IMR-90 (cell line): Measurements from ENCODE around the gene TRPV4. TPM values are rescaled to one million over a fixed set of nuclear protein-coding genes. Genes with fewer than 3 reads are reported as not detected.

Source experiments
- ATAC-seq: fragments of 200-7000 bp; cut with Tn5 transposase; 2 replicates; pipeline ENCODE4 v1.9.1; 2020; ENCODE audit warnings: low read depth, mild to moderate bottlenecking, moderate library complexity
- BruUV-seq: library from RNA; stranded (reverse); fragments of 400-500 nt; replicated peaks from 2 replicates; lab custom pipeline; 2021; lab: Mats Ljungman, UMichigan
- CTCF ChIA-PET: fragments of 300-600 bp; formaldehyde crosslinking; extraction: SDS; loops from one replicate; lab custom pipeline; 2021; ENCODE audit warnings: antibody characterized with exemption; lab: Yijun Ruan, JAX
- POLR2A ChIA-PET: fragments of 300-600 bp; sonication (Branson Sonifier 250); formaldehyde crosslinking; loops from one replicate; lab custom pipeline; 2022; ENCODE audit warnings: antibody characterized with exemption; ENCODE audit not compliant: unreplicated experiment; lab: Charles Lee
- DNase-seq: peaks from one replicate; pipeline ENCODE4 v3.0.0; 2013
- H2AFZ ChIP-seq: replicated peaks from 2 replicates; pipeline ENCODE3; 2013; ENCODE audit warnings: low read length, mild to moderate bottlenecking; ENCODE audit not compliant: poor library complexity
- H2AK5ac ChIP-seq: 2 replicates; pipeline ENCODE4 v1.6.1; 2013; ENCODE audit warnings: low read depth, low read length, inconsistent platforms
- H2AK9ac ChIP-seq: replicated peaks from 2 replicates; pipeline ENCODE3; 2013; ENCODE audit warnings: mild to moderate bottlenecking, low read depth, low read length, moderate library complexity; ENCODE audit not compliant: poor library complexity
- H2BK120ac ChIP-seq: 2 replicates; pipeline ENCODE4 v1.6.1; 2013; ENCODE audit warnings: low read depth, low read length, inconsistent platforms
- H2BK15ac ChIP-seq: 3 replicates; pipeline ENCODE4 v1.6.1; 2013; ENCODE audit warnings: low read depth, low read length, inconsistent platforms
- H2BK20ac ChIP-seq: 2 replicates; pipeline ENCODE4 v1.6.1; 2013; ENCODE audit warnings: low read depth, mild to moderate bottlenecking, inconsistent platforms, low read length, moderate library complexity
- H2BK5ac ChIP-seq: 2 replicates; pipeline ENCODE4 v1.6.1; 2013; ENCODE audit warnings: mild to moderate bottlenecking, low read depth, low read length, inconsistent platforms; ENCODE audit not compliant: poor library complexity, severe bottlenecking
- H3K14ac ChIP-seq: replicated peaks from 2 replicates; pipeline ENCODE4 v1.6.1; 2013; ENCODE audit warnings: low read depth, low read length, inconsistent platforms
- H3K18ac ChIP-seq: 2 replicates; pipeline ENCODE4 v1.6.1; 2013; ENCODE audit warnings: low read depth, low read length, control low read depth
- H3K23ac ChIP-seq: 2 replicates; pipeline ENCODE4 v1.6.1; 2013; ENCODE audit warnings: low read depth, low read length, inconsistent platforms
- H3K27ac ChIP-seq: 2 replicates; pipeline ENCODE4 v1.5.1; 2013; ENCODE audit warnings: mild to moderate bottlenecking, control low read depth, low read length; ENCODE audit not compliant: insufficient read depth
- H3K27me3 ChIP-seq: 2 replicates; pipeline ENCODE4 v1.6.1; 2013; ENCODE audit warnings: low read length; ENCODE audit not compliant: control insufficient read depth, insufficient read depth
- H3K36me3 ChIP-seq: 2 replicates; pipeline ENCODE4 v1.6.1; 2013; ENCODE audit warnings: low read length, mixed read lengths; ENCODE audit not compliant: control insufficient read depth, insufficient read depth
- H3K4ac ChIP-seq: 2 replicates; pipeline ENCODE4 v1.6.1; 2013; ENCODE audit warnings: low read depth, low read length, inconsistent platforms
- H3K4me1 ChIP-seq: 2 replicates; pipeline ENCODE4 v1.6.1; 2013; ENCODE audit warnings: low read length, mixed read lengths; ENCODE audit not compliant: control insufficient read depth, insufficient read depth
- H3K4me2 ChIP-seq: 2 replicates; pipeline ENCODE4 v1.6.1; 2013; ENCODE audit warnings: low read depth, mild to moderate bottlenecking, control low read depth, low read length, moderate library complexity
- H3K4me3 ChIP-seq: 2 replicates; pipeline ENCODE4 v1.5.1; 2013; ENCODE audit warnings: low read depth, mild to moderate bottlenecking, control low read depth, low read length, moderate library complexity; ENCODE audit not compliant: insufficient read depth
- H3K56ac ChIP-seq: 2 replicates; pipeline ENCODE4 v1.6.1; 2013; ENCODE audit warnings: low read length, inconsistent platforms; ENCODE audit not compliant: insufficient read depth; ENCODE audit errors: extremely low read depth
- H3K79me1 ChIP-seq, 2 experiments: 2 replicates each; pipeline ENCODE4 v1.6.1; 2013; ENCODE audit warnings: low read length in 2 of 2, inconsistent platforms in 1 of 2, low read depth in 1 of 2
- H3K9ac ChIP-seq: 2 replicates; pipeline ENCODE4 v1.6.1; 2013; ENCODE audit warnings: low read depth, low read length, control low read depth
- H3K9me1 ChIP-seq: 2 replicates; pipeline ENCODE4 v1.6.1; 2013; ENCODE audit warnings: low read length, inconsistent platforms; ENCODE audit not compliant: insufficient read depth
- H3K9me3 ChIP-seq: 2 replicates; pipeline ENCODE4 v1.6.1; 2013; ENCODE audit warnings: low read length; ENCODE audit not compliant: control insufficient read depth, insufficient read depth
- H4K20me1 ChIP-seq: 2 replicates; pipeline ENCODE4 v1.6.1; 2013; ENCODE audit warnings: low read length, inconsistent platforms; ENCODE audit not compliant: insufficient read depth
- H4K5ac ChIP-seq: 2 replicates; pipeline ENCODE4 v1.6.1; 2013; ENCODE audit warnings: mild to moderate bottlenecking, low read depth, low read length, control low read depth
- H4K8ac ChIP-seq, 2 experiments: 2 replicates each; pipeline ENCODE4 v1.6.1; 2013; ENCODE audit warnings: low read depth in 2 of 2, low read length in 2 of 2, control low read depth in 1 of 2, inconsistent platforms in 1 of 2
- H4K91ac ChIP-seq: 2 replicates; pipeline ENCODE4 v1.6.1; 2013; ENCODE audit warnings: low read depth, low read length, inconsistent platforms; ENCODE audit not compliant: insufficient read depth
- CEBPB ChIP-seq: IDR thresholded peaks from 2 replicates; pipeline ENCODE4 v1.6.1; 2012; ENCODE audit warnings: low read depth, low read length, improper control_type of control experiment
- MAFK ChIP-seq: IDR thresholded peaks from 2 replicates; pipeline ENCODE4 v1.6.1; 2012; ENCODE audit warnings: low read depth, low read length, improper control_type of control experiment
- MXI1 ChIP-seq: IDR thresholded peaks from 2 replicates; pipeline ENCODE4 v1.6.1; 2012; ENCODE audit warnings: low read depth, mild to moderate bottlenecking, low read length, moderate library complexity, borderline replicate concordance
- POLR2A ChIP-seq: IDR thresholded peaks from 2 replicates; pipeline ENCODE4 v1.6.1; 2012; ENCODE audit warnings: mild to moderate bottlenecking, low read depth, low read length
- WGBS, 2 experiments: methylation state at CpG; one replicate each; pipeline versions ENCODE4 v1.1.5 to v1.1.7; 2013; ENCODE audit warnings: missing lambda C conversion rate in 2 of 2; ENCODE audit not compliant: insufficient read length in 1 of 2; ENCODE audit errors: extremely low coverage in 2 of 2; 5-methylcytosine and 5-hydroxymethylcytosine counted together
- dilution Hi-C: fragments of 300-500 bp; cut with HindIII; formaldehyde crosslinking; loops from one replicate; pipeline ENCODE4 v1.14.3; 2018; ENCODE audit warnings: low sequenced_read_pairs; ENCODE audit not compliant: unreplicated experiment
- in situ Hi-C: fragments of 300-500 bp; cut with MboI; formaldehyde crosslinking; loops from 3 replicates; pipeline ENCODE4 v1.14.3; 2019; ENCODE audit warnings: low sequenced_read_pairs, inconsistent platforms, mixed read lengths
- intact Hi-C: fragments of 100-400 bp; cut with micrococcal nuclease; formaldehyde crosslinking; loops from 2 replicates; pipeline ENCODE4 v1.10.0; 2022
- polyA plus RNA-seq, 3 experiments: library from polyadenylated mRNA; depleted of rRNA; stranded (reverse); fragments of >200 nt; gene quantifications; 2 replicates each; pipeline ENCODE4 v1.2.3, GENCODE V29; 2012; ENCODE audit warnings: low replicate concordance in 1 of 3
- total RNA-seq: library from RNA; depleted of rRNA; stranded (reverse); fragments of >200 nt; gene quantifications from 2 replicates; pipeline ENCODE4 v1.2.3, GENCODE V29; 2012
- TF ChIP-seq, protein P1 (sequence below): conservative IDR thresholded peaks from 2 replicates; pipeline ENCODE4 v1.5.1; 2012; ENCODE audit warnings: mild to moderate bottlenecking, low read depth, low read length, improper control_type of control experiment
- TF ChIP-seq, protein P2 (sequence below): fragments of 150-350 bp; IDR thresholded peaks from 2 replicates; pipeline ENCODE4 v1.6.1; 2016; ENCODE audit warnings: low read depth, mild to moderate bottlenecking, low read length, moderate library complexity, borderline replicate concordance
- TF ChIP-seq, protein P3 (sequence below): fragments of 150-350 bp; IDR thresholded peaks from 2 replicates; pipeline ENCODE4 v1.6.1; 2017; ENCODE audit warnings: mild to moderate bottlenecking, antibody characterized with exemption, low read length, low read depth

The TRPV4 gene
- total and polyA plus RNA-seq, 2 of the 4 experiments (the other 2 are of a cell fraction) = 1.1 to 6.1 TPM

- Histone ChIP-seq H2AK9ac (no peak overlapping the region), H4K8ac (no peak overlapping the region), H3K4ac (no peak overlapping the region), H3K9ac (no peak overlapping the region), H2BK15ac (no peak overlapping the region), H3K27me3 (no peaks in the 10 kb centered on the region), H3K14ac (no peak overlapping the region), H4K5ac (no peak overlapping the region), H4K91ac (no peak overlapping the region), H3K9me3 (no peaks in the 10 kb centered on the region), H3K4me2 (no peak overlapping the region), H3K56ac (no peak overlapping the region), H4K20me1 (no peaks in the 10 kb centered on the region), H2AK5ac (no peak overlapping the region), H2BK5ac (no peak overlapping the region), H2BK20ac (no peak overlapping the region), H3K79me1 (no peaks in the 10 kb centered on the region), H3K18ac (no peak overlapping the region), H3K4me3 (no peak overlapping the region), H3K23ac (no peak overlapping the region), H3K36me3 (no peaks in the 10 kb centered on the region), H3K27ac (no peak overlapping the region), H2BK120ac (no peak overlapping the region), H2AFZ (no peak overlapping the region), H3K4me1 (no peaks in the 10 kb centered on the region), H3K9me1 (peaks cover 3% of the 10 kb centered on the region; the same call in 1 of the 2 replicates)
- WGBS, 2 experiments = no CpG with 5 or more reads among the region's 5 CpGs
- intact Hi-C loops (no loop called here), dilution Hi-C loops (no loop called here), in situ Hi-C loops (no loop called here)
- CTCF ChIA-PET = interaction anchor here (0.7 kb wide), 2 partner anchors 24 to 35 kb away, joined by 4 read pairs; no protein-coding TSS in a partner anchor
- ATAC-seq = no peak
- TF ChIP-seq CEBPB (no peak), POLR2A (no peak), MXI1 (no peak), MAFK (no peak)
- TF ChIP-seq, protein P1, sequence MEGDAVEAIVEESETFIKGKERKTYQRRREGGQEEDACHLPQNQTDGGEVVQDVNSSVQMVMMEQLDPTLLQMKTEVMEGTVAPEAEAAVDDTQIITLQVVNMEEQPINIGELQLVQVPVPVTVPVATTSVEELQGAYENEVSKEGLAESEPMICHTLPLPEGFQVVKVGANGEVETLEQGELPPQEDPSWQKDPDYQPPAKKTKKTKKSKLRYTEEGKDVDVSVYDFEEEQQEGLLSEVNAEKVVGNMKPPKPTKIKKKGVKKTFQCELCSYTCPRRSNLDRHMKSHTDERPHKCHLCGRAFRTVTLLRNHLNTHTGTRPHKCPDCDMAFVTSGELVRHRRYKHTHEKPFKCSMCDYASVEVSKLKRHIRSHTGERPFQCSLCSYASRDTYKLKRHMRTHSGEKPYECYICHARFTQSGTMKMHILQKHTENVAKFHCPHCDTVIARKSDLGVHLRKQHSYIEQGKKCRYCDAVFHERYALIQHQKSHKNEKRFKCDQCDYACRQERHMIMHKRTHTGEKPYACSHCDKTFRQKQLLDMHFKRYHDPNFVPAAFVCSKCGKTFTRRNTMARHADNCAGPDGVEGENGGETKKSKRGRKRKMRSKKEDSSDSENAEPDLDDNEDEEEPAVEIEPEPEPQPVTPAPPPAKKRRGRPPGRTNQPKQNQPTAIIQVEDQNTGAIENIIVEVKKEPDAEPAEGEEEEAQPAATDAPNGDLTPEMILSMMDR = 0 out of 2 replicates have a peak, but pooled peaks have one; percentile 8
- TF ChIP-seq, protein P2, sequence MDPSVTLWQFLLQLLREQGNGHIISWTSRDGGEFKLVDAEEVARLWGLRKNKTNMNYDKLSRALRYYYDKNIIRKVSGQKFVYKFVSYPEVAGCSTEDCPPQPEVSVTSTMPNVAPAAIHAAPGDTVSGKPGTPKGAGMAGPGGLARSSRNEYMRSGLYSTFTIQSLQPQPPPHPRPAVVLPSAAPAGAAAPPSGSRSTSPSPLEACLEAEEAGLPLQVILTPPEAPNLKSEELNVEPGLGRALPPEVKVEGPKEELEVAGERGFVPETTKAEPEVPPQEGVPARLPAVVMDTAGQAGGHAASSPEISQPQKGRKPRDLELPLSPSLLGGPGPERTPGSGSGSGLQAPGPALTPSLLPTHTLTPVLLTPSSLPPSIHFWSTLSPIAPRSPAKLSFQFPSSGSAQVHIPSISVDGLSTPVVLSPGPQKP = no peak
- TF ChIP-seq, protein P3, sequence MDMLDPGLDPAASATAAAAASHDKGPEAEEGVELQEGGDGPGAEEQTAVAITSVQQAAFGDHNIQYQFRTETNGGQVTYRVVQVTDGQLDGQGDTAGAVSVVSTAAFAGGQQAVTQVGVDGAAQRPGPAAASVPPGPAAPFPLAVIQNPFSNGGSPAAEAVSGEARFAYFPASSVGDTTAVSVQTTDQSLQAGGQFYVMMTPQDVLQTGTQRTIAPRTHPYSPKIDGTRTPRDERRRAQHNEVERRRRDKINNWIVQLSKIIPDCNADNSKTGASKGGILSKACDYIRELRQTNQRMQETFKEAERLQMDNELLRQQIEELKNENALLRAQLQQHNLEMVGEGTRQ = no peak
- no TSS peak for BruUV-seq
- POLR2A ChIA-PET = no interaction called here
- DNase-seq = no peak
Observed at GRCh38 chr12:109811624-109811995, 21.6 kb downstream of the TRPV4 start.
